Tibial nerve (tissue), 4 donors: ENCODE results near the gene SLC25A38. TPM values are rescaled to one million over a fixed set of nuclear protein-coding genes. Genes with fewer than 3 reads are reported as not detected.
"Not testable (repeated sequence)": the region's sequence is repeated elsewhere in the genome, so short reads cannot be mapped to it uniquely, and the experiment has no call there.

Experiments used
- DNase-seq, 2 donors: peaks; one replicate each; pipeline ENCODE4 v3.0.0-alpha.2; 2019; ENCODE audit warnings: low spot score in 2 of 2
- H3K27ac ChIP-seq, 4 donors: fragments of 200-600 bp; sonication (generic) in 3 of 4; one replicate each; pipeline ENCODE4 v1.5.1; 2017 to 2019; ENCODE audit warnings: mild to moderate bottlenecking in 1 of 4
- H3K27me3 ChIP-seq, 2 donors: fragments of 200-600 bp; sonication (generic) in 1 of 2; one replicate each; pipeline versions ENCODE4 v1.5.1 to v1.6.0; 2017 to 2019
- H3K36me3 ChIP-seq, 3 donors: fragments of 200-600 bp; sonication (generic); one replicate each; pipeline ENCODE4 v1.5.1; 2018 to 2019
- H3K4me1 ChIP-seq, 4 donors: fragments of 200-600 bp; sonication (generic) in 3 of 4; one replicate each; pipeline ENCODE4 v1.5.1; 2017 to 2019
- H3K4me3 ChIP-seq, 4 donors: fragments of 200-600 bp; sonication (generic) in 3 of 4; one replicate each; pipeline ENCODE4 v1.5.1; 2017 to 2019; ENCODE audit warnings: mild to moderate bottlenecking in 1 of 4, moderate library complexity in 1 of 4
- H3K9me3 ChIP-seq, 4 donors: fragments of 200-600 bp; sonication (generic) in 3 of 4; one replicate each; pipeline ENCODE4 v1.5.1; 2017 to 2019
- CTCF ChIP-seq, 5 experiments: fragments of 200-600 bp in 3 of 5; fragments of 450-650 bp in 2 of 5; sonication (generic) in 3 of 5; IDR thresholded peaks; one replicate each; pipeline ENCODE4 v1.5.1; 2016 to 2019; ENCODE audit warnings: antibody characterized with exemption in 5 of 5, mild to moderate bottlenecking in 3 of 5, moderate library complexity in 2 of 5
- EP300 ChIP-seq, 2 donors: sonication (generic); formaldehyde crosslinking; IDR thresholded peaks; one replicate each; pipeline ENCODE4 v1.6.1; 2017; ENCODE audit warnings: antibody characterized with exemption in 2 of 2, mild to moderate bottlenecking in 1 of 2
- POLR2A ChIP-seq, 2 donors: fragments of 450-650 bp; IDR thresholded peaks; one replicate each; pipeline ENCODE4 v1.6.1; 2017; ENCODE audit warnings: antibody characterized with exemption in 2 of 2, mild to moderate bottlenecking in 2 of 2, moderate library complexity in 2 of 2
- whole genome bisulfite sequencing, 2 donors: methylation state at CpG; one replicate each; pipeline ENCODE4 v1.1.5; 2018; 5-methylcytosine and 5-hydroxymethylcytosine counted together
- total RNA-seq, 4 donors: library from RNA; depleted of rRNA; stranded (reverse); fragments of >200 nt; gene quantifications; one replicate each; pipeline ENCODE4 v1.1.0, GENCODE V29; 2016

The SLC25A38 gene
- total RNA-seq, 4 donors from 2014 or later = 21.9 to 35.0 (median 29.6) TPM

GRCh38 chr3:39413691-39414420 lies 30.7 kb downstream of the SLC25A38 start:
- no peaks in the 10 kb centered on the region for H3K9me3 ChIP-seq
- H3K27ac ChIP-seq = no peak overlapping the region
- peaks cover 0 to 21% (median 0%) of the 10 kb centered on the region in 4 donors for H3K4me1 ChIP-seq
- WGBS, 2 donors = 67 to 82% methylated on average over 6 of the region's 6 CpGs
- no peak for DNase-seq
- peaks cover 7 to 59% (median 9%) of the 10 kb centered on the region in 3 donors for H3K36me3 ChIP-seq
- no peak overlapping the region for H3K4me3 ChIP-seq
- no peaks in the 10 kb centered on the region for H3K27me3 ChIP-seq
- TF ChIP-seq POLR2A (IDR thresholded peaks at IDR 0.05) = no peak
- no peak for TF ChIP-seq EP300 (IDR thresholded peaks at IDR 0.05)
- no peak for TF ChIP-seq CTCF (IDR thresholded peaks at IDR 0.05)

- Histone ChIP-seq H3K4me1 (peaks cover 0 to 16% (median 0%) of the 10 kb centered on the region in 4 donors), H3K4me3 (no peak overlapping the region), H3K27ac (no peak overlapping the region), H3K36me3 (peaks cover 7 to 55% (median 9%) of the 10 kb centered on the region in 3 donors), H3K9me3 (no peaks in the 10 kb centered on the region), H3K27me3 (no peaks in the 10 kb centered on the region)
- TF ChIP-seq POLR2A (IDR thresholded peaks at IDR 0.05) (no peak), EP300 (IDR thresholded peaks at IDR 0.05) (no peak), CTCF (IDR thresholded peaks at IDR 0.05) (no peak)
- WGBS, 2 donors = 60 to 80% methylated on average over 2 of the region's 2 CpGs
- DNase-seq = no peak
Observed at GRCh38 chr3:39414421-39414907, 31.3 kb downstream of the SLC25A38 start.

GRCh38 chr3:39415302-39415701 lies 32.1 kb downstream of the SLC25A38 start:
- WGBS, 2 donors = 85 to 97% methylated on average over 3 of the region's 3 CpGs
- peaks cover 7 to 47% (median 8%) of the 10 kb centered on the region in 3 donors for H3K36me3 ChIP-seq
- DNase-seq, H3K4me3 ChIP-seq, H3K9me3 ChIP-seq, H3K27me3 ChIP-seq, H3K27ac ChIP-seq, H3K4me1 ChIP-seq: not testable (repeated sequence)

- no peak overlapping the region for H3K27ac ChIP-seq
- no peak overlapping the region for H3K4me3 ChIP-seq
- no peaks in the 10 kb centered on the region for H3K27me3 ChIP-seq
- peaks cover 0 to 6% (median 0%) of the 10 kb centered on the region in 4 donors for H3K4me1 ChIP-seq
- WGBS, 2 donors = 88 to 100% methylated on average over 1 of the region's 1 CpG
- H3K9me3 ChIP-seq = no peaks in the 10 kb centered on the region
- no peak for TF ChIP-seq EP300 (IDR thresholded peaks at IDR 0.05)
- H3K36me3 ChIP-seq = peaks cover 4 to 40% (median 7%) of the 10 kb centered on the region in 3 donors
- no peak for DNase-seq
Observed at GRCh38 chr3:39415983-39416382, 32.8 kb downstream of the SLC25A38 start.

GRCh38 chr3:39416998-39417397 lies 33.8 kb downstream of the SLC25A38 start:
- not testable (repeated sequence) for H3K27me3 ChIP-seq, DNase-seq, H3K9me3 ChIP-seq, H3K4me3 ChIP-seq, H3K27ac ChIP-seq, H3K4me1 ChIP-seq
- H3K36me3 ChIP-seq = peaks cover 0 to 30% (median 7%) of the 10 kb centered on the region in 3 donors
- WGBS, 2 donors = 63 to 67% methylated on average over 3 of the region's 3 CpGs

- H3K9me3 ChIP-seq, H3K4me1 ChIP-seq, H3K4me3 ChIP-seq, H3K27me3 ChIP-seq, DNase-seq, H3K27ac ChIP-seq: not testable (repeated sequence)
- H3K36me3 ChIP-seq = peaks cover 0 to 13% (median 0%) of the 10 kb centered on the region in 3 donors
- 47 to 48% methylated on average over 14 of the region's 14 CpGs for WGBS, 2 donors
Observed at GRCh38 chr3:39418556-39419225, 35.5 kb downstream of the SLC25A38 start.

GRCh38 chr3:39419742-39420315 lies 36.7 kb downstream of the SLC25A38 start:
- Histone ChIP-seq H3K27me3 (no peaks in the 10 kb centered on the region), H3K36me3 (peaks cover 0 to 2% (median 0%) of the 10 kb centered on the region in 3 donors), H3K9me3 (no peaks in the 10 kb centered on the region), H3K27ac (no peak overlapping the region), H3K4me3 (no peak overlapping the region), H3K4me1 (peaks cover 0 to 6% (median 0%) of the 10 kb centered on the region in 4 donors)
- WGBS, 2 donors = 91 to 95% methylated on average over 2 of the region's 2 CpGs
- TF ChIP-seq CTCF (IDR thresholded peaks at IDR 0.05) (no peak), EP300 (IDR thresholded peaks at IDR 0.05) (no peak), POLR2A (IDR thresholded peaks at IDR 0.05) (no peak)
- DNase-seq = no peak
